Mucosa of stomach (tissue), 1 donor: ENCODE data around the gene ILK.

Experiments used
- H3K27me3 ChIP-seq: one replicate; pipeline ENCODE4 v1.7.0; 2013; ENCODE audit warnings: mild to moderate bottlenecking, low read length; ENCODE audit not compliant: control insufficient read depth, insufficient read depth
- H3K36me3 ChIP-seq: one replicate; pipeline ENCODE4 v1.7.0; 2013; ENCODE audit warnings: low read length; ENCODE audit not compliant: control insufficient read depth, insufficient read depth
- H3K4me1 ChIP-seq: one replicate; pipeline ENCODE4 v1.7.0; 2013; ENCODE audit warnings: mild to moderate bottlenecking, low read length; ENCODE audit not compliant: control insufficient read depth, insufficient read depth
- H3K4me3 ChIP-seq: one replicate; pipeline ENCODE4 v1.7.0; 2013; ENCODE audit warnings: low read length
- H3K9ac ChIP-seq: one replicate; pipeline ENCODE4 v1.7.0; 2013; ENCODE audit warnings: mild to moderate bottlenecking, low read length, moderate library complexity
- H3K9me3 ChIP-seq: one replicate; pipeline ENCODE4 v1.7.0; 2013; ENCODE audit warnings: mild to moderate bottlenecking, low read length, moderate library complexity; ENCODE audit not compliant: control insufficient read depth
- donor health status: Pancreatic carcinoma.

Gene ILK

DNA sequence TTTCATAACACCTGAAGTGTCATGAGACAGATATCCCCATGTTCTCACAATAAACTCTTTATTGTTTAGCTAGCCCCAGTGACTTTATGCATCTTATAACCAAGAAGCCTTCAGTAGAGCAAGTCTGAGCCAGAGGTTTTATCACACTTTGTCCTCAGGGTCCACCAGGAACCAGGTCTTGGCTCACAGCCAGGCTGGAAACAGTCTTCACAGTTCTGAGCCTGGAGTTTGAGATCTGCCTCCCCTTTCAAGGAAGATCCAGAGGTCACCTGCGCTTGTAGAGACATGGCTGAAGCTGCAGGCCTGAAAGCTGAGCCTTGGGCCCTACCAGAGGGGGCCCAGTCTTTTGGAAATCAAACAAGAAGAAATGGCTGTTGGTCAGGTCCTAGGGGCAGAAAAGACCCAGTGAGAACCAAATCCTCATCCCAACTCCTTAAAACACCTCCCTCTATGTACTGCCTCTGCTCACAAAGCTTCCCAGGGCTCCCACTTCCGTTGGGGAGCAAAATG lies 3.6 kb upstream of the ILK start:
- peaks cover 20% of the 10 kb centered on the region for H3K4me1 ChIP-seq
- no peaks in the 10 kb centered on the region for H3K27me3 ChIP-seq
- H3K36me3 ChIP-seq = peaks cover 13% of the 10 kb centered on the region

DNA sequence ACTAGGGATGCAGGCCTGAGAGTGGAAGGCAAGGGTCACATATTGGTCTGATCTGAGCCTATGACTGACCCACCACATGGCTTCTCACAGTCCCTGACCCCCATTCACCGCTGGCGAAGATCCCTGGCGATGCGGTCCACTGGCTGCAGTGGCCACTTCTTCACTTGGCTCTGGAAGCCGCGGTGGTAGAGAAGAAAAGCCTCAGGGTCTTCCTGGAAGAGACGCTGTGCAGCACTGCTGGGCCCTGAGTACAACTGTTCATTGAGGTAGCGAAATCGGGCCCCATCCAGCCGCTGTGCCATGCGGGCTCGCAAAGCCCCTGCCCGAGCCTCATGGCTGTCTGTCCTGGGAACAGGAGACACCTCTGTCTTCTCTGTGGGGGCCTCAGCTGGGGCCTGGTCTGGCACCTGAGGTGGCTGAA lies 2.5 kb upstream of the ILK start:
- peaks cover 23% of the 10 kb centered on the region for H3K4me1 ChIP-seq
- H3K9ac ChIP-seq = no peak overlapping the region
- H3K4me3 ChIP-seq = no peak overlapping the region
- H3K27me3 ChIP-seq = no peaks in the 10 kb centered on the region
- H3K9me3 ChIP-seq = no peaks in the 10 kb centered on the region
- peaks cover 13% of the 10 kb centered on the region for H3K36me3 ChIP-seq

More for the DNA sequence above, 3.6 kb upstream of the ILK start:
- Histone ChIP-seq H3K9ac (no peak overlapping the region), H3K9me3 (no peaks in the 10 kb centered on the region), H3K4me3 (no peak overlapping the region)

DNA sequence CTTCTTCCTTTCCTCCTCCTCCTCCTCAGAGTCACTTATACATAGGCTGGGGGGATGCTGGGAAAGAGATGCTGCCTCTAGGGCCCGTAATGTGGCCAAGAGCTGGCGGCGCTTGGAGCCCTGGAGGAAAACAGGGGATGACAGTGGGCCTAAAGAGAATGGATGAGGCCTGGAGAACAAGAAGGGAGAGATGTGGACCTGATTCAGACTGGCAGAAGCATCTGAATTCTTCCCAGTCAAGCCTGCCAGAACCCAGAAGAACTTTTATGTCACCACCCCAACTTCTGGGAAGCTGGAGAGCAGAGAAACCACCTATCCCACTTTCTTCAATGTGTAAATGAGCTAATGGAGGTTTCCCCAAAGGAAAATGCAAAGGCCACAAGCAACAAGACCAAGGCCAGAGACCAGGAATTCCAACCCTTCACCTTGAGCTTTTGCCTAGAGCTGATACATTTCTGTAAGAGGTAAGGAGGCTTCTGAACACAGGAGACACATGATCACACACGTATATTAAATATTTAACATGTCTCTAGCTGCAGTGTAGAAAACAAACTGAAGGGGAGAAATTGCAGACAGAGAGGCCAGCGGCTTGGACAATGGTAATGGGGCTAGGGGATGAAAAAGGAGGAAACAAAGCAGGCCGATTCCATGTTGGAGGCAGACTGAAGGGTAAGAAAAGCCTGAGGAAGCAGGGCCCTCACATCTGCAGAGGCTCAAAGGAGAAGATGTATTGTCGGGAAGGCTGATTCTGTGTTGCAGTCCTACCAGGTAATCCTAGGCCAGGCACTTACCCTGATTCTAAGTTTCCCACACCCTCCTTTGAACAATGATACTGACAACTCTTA lies 1.3 kb upstream of the ILK start:
- peak overlapping the region; percentile 99 for H3K9ac ChIP-seq
- no peaks in the 10 kb centered on the region for H3K27me3 ChIP-seq
- no peaks in the 10 kb centered on the region for H3K9me3 ChIP-seq
- H3K4me1 ChIP-seq = peaks cover 34% of the 10 kb centered on the region
- H3K36me3 ChIP-seq = peaks cover 13% of the 10 kb centered on the region
- peak overlapping the region; percentile 98 for H3K4me3 ChIP-seq

DNA sequence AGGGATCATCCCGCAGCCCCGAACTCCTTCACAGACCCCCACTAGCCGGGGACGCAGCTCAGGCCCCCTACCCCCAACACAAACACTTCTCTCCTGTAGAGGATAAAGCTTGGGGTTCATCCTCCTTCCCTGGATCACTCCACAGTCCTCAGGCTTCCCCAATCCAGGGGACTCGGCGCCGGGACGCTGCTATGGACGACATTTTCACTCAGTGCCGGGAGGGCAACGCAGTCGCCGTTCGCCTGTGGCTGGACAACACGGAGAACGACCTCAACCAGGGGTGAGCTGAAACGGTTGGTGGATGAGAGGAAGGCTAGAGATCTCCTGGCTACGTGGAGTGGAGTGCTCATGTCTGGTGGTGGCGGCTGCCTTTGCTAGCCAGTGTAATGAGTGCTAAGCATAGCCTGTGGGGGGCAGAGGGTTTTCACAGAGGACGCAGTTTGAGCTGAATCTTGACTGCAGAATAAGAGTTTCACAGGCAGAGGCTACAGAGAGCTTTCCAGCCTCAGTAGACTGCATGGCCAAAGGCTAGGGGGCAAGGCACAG lies 580 bp downstream of the ILK start:
- no peaks in the 10 kb centered on the region for H3K27me3 ChIP-seq
- peaks cover 28% of the 10 kb centered on the region for H3K36me3 ChIP-seq
- peaks cover 37% of the 10 kb centered on the region for H3K4me1 ChIP-seq
- H3K4me3 ChIP-seq = peak overlapping the region; percentile 98
- peak overlapping the region; percentile 99 for H3K9ac ChIP-seq
- H3K9me3 ChIP-seq = no peaks in the 10 kb centered on the region

DNA sequence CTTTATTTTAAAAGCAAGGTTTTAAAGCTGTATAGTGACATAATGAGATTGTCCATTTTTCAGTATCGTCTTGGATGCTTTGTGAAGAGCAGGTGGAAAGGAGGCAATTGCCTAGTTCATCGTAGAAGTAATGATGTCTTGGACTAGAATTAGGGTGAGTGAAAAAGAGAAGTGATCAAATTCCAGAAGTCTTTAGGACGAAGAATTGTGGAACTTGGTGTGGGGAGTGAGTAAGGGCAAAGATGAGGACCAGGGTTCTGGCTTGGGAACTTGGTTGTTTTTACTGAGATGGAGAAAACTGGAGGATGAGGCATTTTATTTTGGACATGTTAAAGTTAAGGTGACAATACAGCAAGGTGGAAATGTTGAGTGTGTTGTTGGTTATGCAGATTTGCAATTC lies 1.2 kb downstream of the ILK start:
- Histone ChIP-seq H3K36me3 (peaks cover 26% of the 10 kb centered on the region), H3K4me1 (peaks cover 40% of the 10 kb centered on the region), H3K4me3 (no peak overlapping the region), H3K9me3 (no peaks in the 10 kb centered on the region), H3K9ac (peak overlapping the region; percentile 99), H3K27me3 (no peaks in the 10 kb centered on the region)

DNA sequence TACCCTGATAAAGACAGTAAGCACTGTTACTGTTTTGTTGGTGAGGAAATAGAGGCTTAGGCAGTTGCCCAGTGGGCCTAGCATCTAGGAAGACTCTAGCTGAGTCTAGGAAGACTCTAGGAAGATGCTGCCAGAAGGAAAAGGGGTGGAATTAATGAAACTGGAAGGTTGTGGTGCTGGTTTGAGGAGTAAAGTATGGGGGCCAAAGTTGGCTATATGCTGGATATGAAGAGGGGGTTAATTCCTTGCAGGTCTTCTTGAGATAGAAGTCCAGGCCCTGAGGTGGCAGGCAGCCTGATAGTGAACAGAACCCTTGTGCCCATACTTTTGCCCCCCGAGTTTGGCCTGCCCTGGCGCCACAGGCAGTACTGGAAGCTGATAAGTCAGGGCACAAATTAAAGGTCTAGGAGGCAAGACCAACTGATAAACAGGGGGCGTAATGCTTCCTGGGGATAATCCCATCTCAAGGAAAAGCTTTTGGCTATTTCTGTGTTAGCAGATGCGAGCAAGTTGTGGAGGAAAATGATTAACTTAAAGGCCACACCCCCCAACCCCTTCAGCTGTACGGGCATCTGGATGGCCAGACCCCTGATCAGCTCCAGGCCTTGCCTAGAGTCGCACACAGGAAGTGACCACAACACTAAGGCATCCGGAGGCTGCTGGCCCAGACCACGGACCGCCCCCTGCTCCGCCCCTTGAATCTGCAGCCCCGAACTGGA lies 3.1 kb downstream of the ILK start:
- Histone ChIP-seq H3K27me3 (no peaks in the 10 kb centered on the region), H3K36me3 (peaks cover 31% of the 10 kb centered on the region), H3K9ac (peak overlapping the region; percentile 56), H3K4me1 (peaks cover 51% of the 10 kb centered on the region), H3K4me3 (peak overlapping the region; percentile 32), H3K9me3 (no peaks in the 10 kb centered on the region)

DNA sequence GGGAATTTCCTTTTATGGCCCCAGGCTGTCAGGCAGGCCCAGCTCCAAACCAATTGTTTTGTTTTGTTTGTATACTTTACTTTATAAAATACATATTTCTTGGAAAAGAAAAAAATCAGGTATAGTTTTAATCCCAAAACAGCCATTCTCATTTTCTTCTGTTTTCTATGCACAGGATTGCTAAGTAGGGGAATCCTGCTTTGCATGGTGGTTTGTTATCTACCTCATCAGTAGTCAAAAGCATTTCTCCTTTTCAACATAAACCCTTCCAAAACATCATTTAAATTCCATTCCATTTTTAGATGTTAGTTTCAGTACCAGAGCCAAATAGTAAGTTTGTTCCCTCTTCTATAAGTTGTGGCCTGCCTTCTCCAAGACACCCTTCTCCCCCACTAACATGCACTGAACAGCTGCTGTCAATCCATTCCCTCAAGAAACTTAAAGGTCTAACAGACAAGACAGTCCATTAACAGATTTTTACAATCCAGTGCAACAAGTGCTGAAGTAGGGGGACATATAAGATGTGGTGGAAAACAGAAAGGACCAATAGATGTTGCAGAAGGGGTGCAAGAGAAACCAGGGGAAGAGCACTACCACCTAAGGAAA lies 3.7 kb downstream of the ILK start:
- peak overlapping the region; percentile 22 for H3K9ac ChIP-seq
- peaks cover 31% of the 10 kb centered on the region for H3K36me3 ChIP-seq
- H3K4me1 ChIP-seq = peaks cover 44% of the 10 kb centered on the region
- H3K27me3 ChIP-seq = no peaks in the 10 kb centered on the region
- no peaks in the 10 kb centered on the region for H3K9me3 ChIP-seq
- H3K4me3 ChIP-seq = no peak overlapping the region

DNA sequence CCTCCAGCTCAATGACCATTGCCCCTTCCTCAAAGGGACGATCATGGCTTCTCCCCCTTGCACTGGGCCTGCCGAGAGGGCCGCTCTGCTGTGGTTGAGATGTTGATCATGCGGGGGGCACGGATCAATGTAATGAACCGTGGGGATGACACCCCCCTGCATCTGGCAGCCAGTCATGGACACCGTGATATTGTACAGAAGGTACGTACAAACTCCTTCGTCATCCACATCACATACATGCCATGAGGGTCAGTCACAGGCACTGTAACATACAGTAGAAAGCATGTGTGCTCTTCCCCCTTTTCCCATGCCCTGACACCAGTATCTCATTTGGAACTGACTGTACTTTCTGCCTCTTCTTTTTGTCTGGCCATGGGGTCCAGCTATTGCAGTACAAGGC lies 4.4 kb downstream of the ILK start:
- H3K9ac ChIP-seq = peak overlapping the region; percentile 4
- peaks cover 40% of the 10 kb centered on the region for H3K4me1 ChIP-seq
- peaks cover 31% of the 10 kb centered on the region for H3K36me3 ChIP-seq
- H3K27me3 ChIP-seq = no peaks in the 10 kb centered on the region
- H3K4me3 ChIP-seq = no peak overlapping the region
- no peaks in the 10 kb centered on the region for H3K9me3 ChIP-seq

DNA sequence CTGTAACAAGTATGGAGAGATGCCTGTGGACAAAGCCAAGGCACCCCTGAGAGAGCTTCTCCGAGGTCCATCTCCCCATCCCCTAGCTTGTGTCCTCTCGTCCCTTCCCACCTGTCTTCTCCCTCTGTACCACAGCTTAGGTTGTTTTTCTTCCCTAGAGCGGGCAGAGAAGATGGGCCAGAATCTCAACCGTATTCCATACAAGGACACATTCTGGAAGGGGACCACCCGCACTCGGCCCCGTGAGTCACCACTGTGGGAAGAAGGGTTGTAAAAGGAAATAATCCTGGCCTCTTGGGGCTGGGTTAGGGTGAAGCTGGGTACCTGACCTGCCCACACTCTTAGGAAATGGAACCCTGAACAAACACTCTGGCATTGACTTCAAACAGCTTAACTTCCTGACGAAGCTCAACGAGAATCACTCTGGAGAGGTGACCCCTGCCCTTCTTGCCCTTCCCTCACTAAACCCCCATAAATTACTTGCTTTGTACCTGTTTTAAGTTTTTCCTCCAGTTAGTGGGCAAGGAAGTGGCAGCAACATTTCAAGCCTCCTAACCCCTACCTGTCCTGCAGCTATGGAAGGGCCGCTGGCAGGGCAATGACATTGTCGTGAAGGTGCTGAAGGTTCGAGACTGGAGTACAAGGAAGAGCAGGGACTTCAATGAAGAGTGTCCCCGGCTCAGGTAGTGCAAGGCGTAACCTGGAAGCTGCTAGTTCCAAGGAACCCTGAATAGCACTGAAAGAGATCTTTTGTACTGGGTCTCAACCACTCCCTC lies 5.3 kb downstream of the ILK start:
- H3K9ac ChIP-seq = no peak overlapping the region
- H3K27me3 ChIP-seq = no peaks in the 10 kb centered on the region
- H3K36me3 ChIP-seq = peaks cover 31% of the 10 kb centered on the region
- H3K4me3 ChIP-seq = no peak overlapping the region
- peaks cover 45% of the 10 kb centered on the region for H3K4me1 ChIP-seq
- no peaks in the 10 kb centered on the region for H3K9me3 ChIP-seq

DNA sequence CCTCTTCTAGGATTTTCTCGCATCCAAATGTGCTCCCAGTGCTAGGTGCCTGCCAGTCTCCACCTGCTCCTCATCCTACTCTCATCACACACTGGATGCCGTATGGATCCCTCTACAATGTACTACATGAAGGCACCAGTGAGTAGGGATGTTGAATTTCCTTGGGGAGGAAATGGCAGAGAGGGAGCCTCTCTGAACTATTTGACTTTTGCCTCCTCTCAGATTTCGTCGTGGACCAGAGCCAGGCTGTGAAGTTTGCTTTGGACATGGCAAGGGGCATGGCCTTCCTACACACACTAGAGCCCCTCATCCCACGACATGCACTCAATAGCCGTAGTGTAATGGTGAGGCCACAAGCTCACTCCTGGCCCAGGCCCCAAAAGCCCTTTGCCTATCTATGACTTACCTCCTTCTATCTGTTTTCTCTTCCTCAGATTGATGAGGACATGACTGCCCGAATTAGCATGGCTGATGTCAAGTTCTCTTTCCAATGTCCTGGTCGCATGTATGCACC lies 6.0 kb downstream of the ILK start:
- Histone ChIP-seq H3K27me3 (no peaks in the 10 kb centered on the region), H3K9ac (no peak overlapping the region), H3K36me3 (peaks cover 32% of the 10 kb centered on the region), H3K4me3 (no peak overlapping the region), H3K4me1 (peaks cover 45% of the 10 kb centered on the region), H3K9me3 (no peaks in the 10 kb centered on the region)

DNA sequence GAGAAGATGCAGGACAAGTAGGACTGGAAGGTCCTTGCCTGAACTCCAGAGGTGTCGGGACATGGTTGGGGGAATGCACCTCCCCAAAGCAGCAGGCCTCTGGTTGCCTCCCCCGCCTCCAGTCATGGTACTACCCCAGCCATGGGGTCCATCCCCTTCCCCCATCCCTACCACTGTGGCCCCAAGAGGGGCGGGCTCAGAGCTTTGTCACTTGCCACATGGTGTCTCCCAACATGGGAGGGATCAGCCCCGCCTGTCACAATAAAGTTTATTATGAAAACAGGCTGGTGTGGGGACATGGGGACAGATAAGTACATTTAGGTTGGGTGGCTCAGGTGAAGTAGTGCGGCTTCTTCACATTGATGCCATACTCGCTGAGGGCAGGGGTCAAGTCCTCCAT lies 7.0 kb downstream of the ILK start:
- Histone ChIP-seq H3K36me3 (peaks cover 40% of the 10 kb centered on the region), H3K4me1 (peaks cover 45% of the 10 kb centered on the region), H3K9ac (no peak overlapping the region), H3K27me3 (no peaks in the 10 kb centered on the region), H3K9me3 (no peaks in the 10 kb centered on the region), H3K4me3 (peak overlapping the region; percentile 35)
